D341Med (cell line): ENCODE results near the gene ECSCR.
"Not testable (repeated sequence)": the region's sequence is repeated elsewhere in the genome, so short reads cannot be mapped to it uniquely, and the experiment has no call there.

Experiments
- DNase-seq: peaks from one replicate; pipeline ENCODE4 v3.0.0; 2012; ENCODE audit warnings: low spot score

The ECSCR gene

GRCh38 chr5:139445325-139446170, 17.0 kb downstream of the ECSCR start:
- DNase-seq = no peak

- DNase-seq = no peak
Measured at GRCh38 chr5:139443831-139444453, 18.6 kb downstream of the ECSCR start.

- DNase-seq = not testable (repeated sequence)
Measured at GRCh38 chr5:139440416-139440815, 22.1 kb downstream of the ECSCR start.

GRCh38 chr5:139439013-139439903, 23.3 kb downstream of the ECSCR start, which contains the start of gene DNAJC18:
DNAJC18 (minus strand) TSS chr5:139439525; CDS start chr5:139439445, 80 bp downstream.
- peak; percentile 95 for DNase-seq

- no peak for DNase-seq
Measured at GRCh38 chr5:139438707-139439012, 23.9 kb downstream of the ECSCR start.

- DNase-seq = no peak
Measured at GRCh38 chr5:139435676-139436075, 26.9 kb downstream of the ECSCR start.

GRCh38 chr5:139431706-139432105, 30.8 kb downstream of the ECSCR start:
- DNase-seq = no peak

GRCh38 chr5:139430015-139430414, 32.5 kb downstream of the ECSCR start:
- DNase-seq = no peak

- DNase-seq = no peak
Measured at GRCh38 chr5:139426203-139426885, 36.2 kb downstream of the ECSCR start.

GRCh38 chr5:139425497-139425896, 37.0 kb downstream of the ECSCR start:
- no peak for DNase-seq

- peak; percentile 77 for DNase-seq
Measured at GRCh38 chr5:139422307-139422893, 40.1 kb downstream of the ECSCR start.

GRCh38 chr5:139419226-139420192, 43.0 kb downstream of the ECSCR start:
- no peak for DNase-seq

- no peak for DNase-seq
Measured at GRCh38 chr5:139418793-139419192, 43.8 kb downstream of the ECSCR start.

GRCh38 chr5:139417214-139417613, 45.3 kb downstream of the ECSCR start:
- no peak for DNase-seq

GRCh38 chr5:139416651-139417050, 45.9 kb downstream of the ECSCR start:
- DNase-seq = no peak

GRCh38 chr5:139415869-139416268, 46.7 kb downstream of the ECSCR start:
- DNase-seq = no peak

GRCh38 chr5:139415221-139415861, 47.2 kb downstream of the ECSCR start:
- DNase-seq = no peak

GRCh38 chr5:139414581-139415130, 47.9 kb downstream of the ECSCR start:
- no peak for DNase-seq

- no peak for DNase-seq
Measured at GRCh38 chr5:139413963-139414362, 48.6 kb downstream of the ECSCR start.

GRCh38 chr5:139413153-139413552, 49.4 kb downstream of the ECSCR start:
- no peak for DNase-seq
